ENCODE data around the gene PLK5.

DNA sequence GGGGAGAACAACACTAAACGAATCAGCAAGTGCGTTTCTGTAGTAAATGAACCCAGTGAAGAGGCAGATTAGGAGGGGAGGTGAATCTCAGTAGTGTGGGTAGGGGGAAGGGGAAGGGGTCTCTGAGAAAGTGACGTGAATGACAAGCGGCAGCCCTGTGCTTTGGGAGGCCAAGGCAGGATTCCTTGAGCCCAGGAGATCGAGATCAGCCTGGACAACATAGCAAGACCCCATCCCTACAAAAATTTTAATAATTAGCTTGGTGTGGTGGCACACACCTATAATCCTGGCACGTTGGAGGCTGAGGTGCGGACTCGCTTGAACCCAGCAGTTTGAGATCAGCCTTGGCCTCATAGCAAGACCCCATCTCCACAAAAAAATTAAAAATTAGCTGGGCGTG, 8.1 kb downstream of the PLK5 start:
- TF ChIP-seq, protein P1, sequence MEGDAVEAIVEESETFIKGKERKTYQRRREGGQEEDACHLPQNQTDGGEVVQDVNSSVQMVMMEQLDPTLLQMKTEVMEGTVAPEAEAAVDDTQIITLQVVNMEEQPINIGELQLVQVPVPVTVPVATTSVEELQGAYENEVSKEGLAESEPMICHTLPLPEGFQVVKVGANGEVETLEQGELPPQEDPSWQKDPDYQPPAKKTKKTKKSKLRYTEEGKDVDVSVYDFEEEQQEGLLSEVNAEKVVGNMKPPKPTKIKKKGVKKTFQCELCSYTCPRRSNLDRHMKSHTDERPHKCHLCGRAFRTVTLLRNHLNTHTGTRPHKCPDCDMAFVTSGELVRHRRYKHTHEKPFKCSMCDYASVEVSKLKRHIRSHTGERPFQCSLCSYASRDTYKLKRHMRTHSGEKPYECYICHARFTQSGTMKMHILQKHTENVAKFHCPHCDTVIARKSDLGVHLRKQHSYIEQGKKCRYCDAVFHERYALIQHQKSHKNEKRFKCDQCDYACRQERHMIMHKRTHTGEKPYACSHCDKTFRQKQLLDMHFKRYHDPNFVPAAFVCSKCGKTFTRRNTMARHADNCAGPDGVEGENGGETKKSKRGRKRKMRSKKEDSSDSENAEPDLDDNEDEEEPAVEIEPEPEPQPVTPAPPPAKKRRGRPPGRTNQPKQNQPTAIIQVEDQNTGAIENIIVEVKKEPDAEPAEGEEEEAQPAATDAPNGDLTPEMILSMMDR (conservative IDR thresholded peaks at IDR 0.05 in 1 of 2, IDR thresholded peaks at IDR 0.05 in 1 of 2; ENCODE audit: low read depth in 1 of 2, low read length in 2 of 2) = no peak
- no peak for TF ChIP-seq EZH2 (IDR thresholded peaks at IDR 0.05; ENCODE audit: low read length, missing control alignments)
